Measurements from ENCODE around the gene LMO2.
A peak's percentile ranks its signal among the peaks of the same experiment; 100 is the strongest.
"Not testable (repeated sequence)": the region's sequence is repeated elsewhere in the genome, so short reads cannot be mapped to it uniquely, and the experiment has no call there.

The LMO2 gene

GRCh38 chr11:33843018-33843417, 48.9 kb downstream of the LMO2 start:
- no peak overlapping the region for H3K27ac ChIP-seq
- TF ChIP-seq CTCF (IDR thresholded peaks at IDR 0.05) (no peak), ZFX (IDR thresholded peaks at IDR 0.05; ENCODE audit: borderline replicate concordance) (no peak)

DNA sequence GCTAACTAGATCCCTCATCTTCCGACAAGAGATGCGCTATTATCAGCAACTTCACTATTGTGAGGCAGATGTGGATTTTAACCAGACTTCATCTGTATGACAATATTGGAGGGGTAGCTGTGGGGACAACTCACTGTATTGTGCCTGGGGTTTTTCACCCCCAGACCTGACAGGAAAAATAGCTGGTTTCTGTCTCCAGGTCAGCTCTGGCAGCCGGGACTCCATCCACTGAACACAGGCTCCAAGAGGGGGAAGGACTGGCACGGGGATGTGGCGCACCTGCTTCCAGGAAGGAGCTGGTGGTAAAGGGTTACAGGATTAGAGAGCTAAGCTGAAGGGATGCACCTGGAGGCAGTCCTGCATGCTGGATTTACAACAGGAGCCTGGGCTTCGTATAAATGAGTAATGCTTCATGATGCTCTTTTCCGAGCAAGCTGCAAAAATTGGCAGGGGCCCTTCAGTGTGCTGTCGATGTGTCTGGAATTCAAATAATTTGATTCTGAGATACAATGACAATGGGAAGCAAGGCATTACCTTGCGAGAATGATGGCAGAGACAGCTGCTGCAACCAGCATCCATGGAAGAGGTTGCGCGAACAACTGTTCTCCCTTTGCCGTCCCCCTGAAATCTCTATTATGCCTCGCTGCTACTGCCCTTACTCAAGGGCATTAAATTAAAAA, 49.5 kb downstream of the LMO2 start:
- no peak overlapping the region for H3K27ac ChIP-seq
- TF ChIP-seq ZFX (IDR thresholded peaks at IDR 0.05; ENCODE audit: borderline replicate concordance) (no peak), CTCF (IDR thresholded peaks at IDR 0.05) (no peak)

- not testable (repeated sequence) for H3K27ac ChIP-seq
Observed at GRCh38 chr11:33838234-33838633, 53.6 kb downstream of the LMO2 start.

DNA sequence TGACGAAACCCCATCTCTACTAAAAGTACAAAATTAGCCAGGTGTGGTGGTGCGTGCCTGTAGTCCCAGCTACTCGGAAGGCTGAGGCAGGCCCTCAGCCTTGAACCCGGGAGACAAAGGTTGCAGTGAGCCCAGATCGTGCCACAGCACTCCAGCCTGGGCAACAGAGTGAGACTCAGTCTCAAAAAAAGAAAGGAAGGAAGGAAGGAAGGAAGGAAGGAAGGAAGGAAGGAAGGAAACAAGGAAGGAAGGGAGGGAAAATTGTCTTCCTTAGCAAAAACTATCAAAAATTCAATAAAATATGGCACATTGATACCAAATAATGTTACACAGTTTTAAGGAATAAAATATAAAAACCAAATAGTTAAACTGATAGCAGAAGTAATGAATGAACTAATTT, 54.5 kb downstream of the LMO2 start:
- not testable (repeated sequence) for H3K27ac ChIP-seq

- peak; percentile 68 for TF ChIP-seq CTCF (IDR thresholded peaks at IDR 0.05)
- TF ChIP-seq ZFX (IDR thresholded peaks at IDR 0.05; ENCODE audit: borderline replicate concordance) = no peak
Observed at GRCh38 chr11:33835143-33835878, 56.6 kb downstream of the LMO2 start.

DNA sequence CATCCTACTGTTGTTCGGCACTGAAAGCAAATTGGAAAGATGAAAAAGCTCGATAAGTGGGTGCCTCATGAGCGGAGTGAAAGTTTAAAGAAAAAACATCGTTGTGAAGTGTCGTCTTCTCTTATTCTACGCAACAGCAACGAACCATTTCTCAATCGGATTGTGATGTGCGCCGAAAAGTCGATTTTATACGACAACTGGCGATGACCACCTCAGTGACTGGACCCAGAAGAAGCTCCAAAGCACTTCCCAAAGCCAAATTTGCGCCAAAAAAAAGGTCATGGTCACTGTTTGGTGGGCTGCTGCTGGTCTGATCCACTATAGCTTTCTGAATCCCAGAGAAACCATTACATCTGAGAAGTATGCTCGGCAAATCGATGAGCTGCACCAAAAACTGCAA, 59.2 kb downstream of the LMO2 start:
- TF ChIP-seq CTCF (IDR thresholded peaks at IDR 0.05) (no peak), ZFX (IDR thresholded peaks at IDR 0.05; ENCODE audit: borderline replicate concordance) (no peak)
- H3K27ac ChIP-seq = no peak overlapping the region

More at GRCh38 chr11:33835143-33835878, 56.6 kb downstream of the LMO2 start:
- no peak overlapping the region for H3K27ac ChIP-seq

DNA sequence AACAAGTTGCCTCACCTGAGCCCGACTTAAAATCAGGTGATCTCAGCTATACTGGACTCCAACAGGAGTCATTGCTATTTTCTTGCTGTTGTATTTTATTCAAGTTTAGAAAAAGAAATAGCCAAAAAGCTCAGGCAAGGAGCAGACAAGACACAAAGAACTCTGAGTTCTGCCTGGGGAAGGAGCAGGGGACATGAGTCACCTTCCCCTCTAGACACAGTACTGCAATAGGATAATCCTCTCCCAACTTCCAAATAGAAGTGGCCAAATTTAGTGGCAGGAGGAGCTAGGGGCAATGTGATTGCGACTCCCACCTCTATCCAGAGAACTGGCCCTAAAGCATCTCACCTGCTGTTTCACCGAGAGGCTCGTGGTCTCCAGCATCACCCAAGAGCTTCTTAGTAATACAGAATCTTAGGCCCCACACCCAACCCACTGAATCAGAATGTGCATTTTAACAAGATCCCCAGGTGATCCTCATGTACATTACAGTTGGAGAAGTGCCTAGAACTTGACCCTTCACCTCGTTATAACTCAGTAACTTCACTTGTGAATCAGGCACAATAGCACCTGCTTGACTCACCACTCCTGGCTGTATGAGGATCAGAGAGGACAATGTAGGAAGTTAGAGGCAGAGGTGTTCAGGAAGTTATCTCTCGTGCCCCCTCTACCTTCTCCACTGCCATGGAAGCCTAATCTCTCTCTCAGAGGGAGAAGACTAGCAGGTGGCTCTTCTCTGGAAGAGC, 60.8 kb downstream of the LMO2 start:
- no peak overlapping the region for H3K27ac ChIP-seq
- TF ChIP-seq ZFX (IDR thresholded peaks at IDR 0.05; ENCODE audit: borderline replicate concordance) = no peak
- no peak for TF ChIP-seq CTCF (IDR thresholded peaks at IDR 0.05)

All from 22Rv1 (cell line).